A549 (cell line): ENCODE results near the gene INTS3. TPM values are rescaled to one million over a fixed set of nuclear protein-coding genes. Genes with fewer than 3 reads are reported as not detected.

ENCODE experiments used
- ATAC-seq, 2 experiments: fragments of 200-7000 bp in 1 of 2; fragments of >200 bp in 1 of 2; cut with Nextera tagmentation in 1 of 2; cut with Tn5 transposase in 1 of 2; 3 replicates each; pipeline versions ENCODE4 v1.8.0 to v1.9.1; 2018 to 2020; ENCODE audit warnings: mild to moderate bottlenecking in 1 of 2, moderate library complexity in 1 of 2
- CTCF ChIA-PET: fragments of 300-600 bp; sonication (Branson Sonifier 250); formaldehyde crosslinking; extraction: SDS; loops from one replicate; lab custom pipeline; 2021; ENCODE audit warnings: antibody characterized with exemption, inconsistent platforms; lab: Yijun Ruan, JAX
- POLR2A ChIA-PET: fragments of 350-600 bp; formaldehyde crosslinking; extraction: SDS; loops from one replicate; lab custom pipeline; 2021; ENCODE audit warnings: antibody characterized with exemption, inconsistent platforms; lab: Yijun Ruan, JAX
- DNase-seq, 2 experiments: peaks; one replicate each; pipeline versions ENCODE4 v3.0.0 to v3.0.0-alpha.2; 2011 to 2016; ENCODE audit warnings: low read depth in 1 of 2, low spot score in 1 of 2
- FAIRE-seq: peaks from 2 replicates; lab custom pipeline; 2011; peaks lifted over from hg19 to GRCh38; lab: Jason Lieb, UNC
- H3K27ac ChIP-seq, 2 experiments: fragments of >200 bp; sonication (Bioruptor Twin); formaldehyde crosslinking; 3 replicates each; pipeline ENCODE4 v1.5.1; 2016 to 2017
- H3K4me1 ChIP-seq: fragments of >200 bp; sonication (Bioruptor Twin); formaldehyde crosslinking; 3 replicates; pipeline ENCODE4 v1.6.1; 2016
- H3K4me2 ChIP-seq: fragments of >200 bp; sonication (Bioruptor Twin); formaldehyde crosslinking; 3 replicates; pipeline ENCODE4 v1.6.1; 2016
- H3K4me3 ChIP-seq: fragments of >200 bp; sonication (Bioruptor Twin); formaldehyde crosslinking; 3 replicates; pipeline ENCODE4 v1.5.1; 2016
- H3K9me3 ChIP-seq: fragments of >200 bp; sonication (Bioruptor Twin); formaldehyde crosslinking; 3 replicates; pipeline ENCODE4 v1.6.1; 2016
- CBX2 ChIP-seq: fragments of 200-600 bp; sonication (generic); IDR thresholded peaks from 2 replicates; pipeline ENCODE4 v1.6.1; 2016; ENCODE audit warnings: low read depth, mild to moderate bottlenecking, borderline replicate concordance
- CHD4 ChIP-seq: fragments of 200-600 bp; sonication (generic); IDR thresholded peaks from 2 replicates; pipeline ENCODE4 v1.6.1; 2016; ENCODE audit warnings: antibody characterized with exemption, mild to moderate bottlenecking, borderline replicate concordance
- EHMT2 ChIP-seq: fragments of 200-600 bp; sonication (generic); IDR thresholded peaks from 2 replicates; pipeline ENCODE4 v1.6.1; 2016; ENCODE audit warnings: antibody characterized with exemption, low read depth, mild to moderate bottlenecking, moderate library complexity
- FOSB ChIP-seq: fragments of 250-450 bp; sonication (Bioruptor Pico); IDR thresholded peaks from 2 replicates; pipeline ENCODE4 v1.5.0; 2020; ENCODE audit warnings: mild to moderate bottlenecking, moderate library complexity
- FOSL2 ChIP-seq, 2 experiments: fragments of 450-650 bp in 1 of 2; fragments of >200 bp in 1 of 2; sonication (Bioruptor Twin) in 1 of 2; formaldehyde crosslinking; IDR thresholded peaks; 2 replicates each; pipeline versions ENCODE4 v1.5.0 to v1.6.1; 2016 to 2020; ENCODE audit warnings: mild to moderate bottlenecking in 1 of 2, moderate library complexity in 1 of 2
- FOXS1 ChIP-seq: fragments of 250-450 bp; sonication (Bioruptor Pico); IDR thresholded peaks from 2 replicates; pipeline ENCODE4 v1.5.0; 2020; ENCODE audit warnings: mild to moderate bottlenecking, moderate library complexity
- HDAC2 ChIP-seq: fragments of 200-600 bp; sonication (generic); IDR thresholded peaks from 2 replicates; pipeline ENCODE4 v1.6.1; 2016
- HOXB13 ChIP-seq: fragments of 250-450 bp; sonication (Bioruptor Pico); IDR thresholded peaks from 2 replicates; pipeline ENCODE4 v1.5.0; 2020; ENCODE audit warnings: low read depth, mild to moderate bottlenecking, moderate library complexity
- HOXB5 ChIP-seq: fragments of 250-450 bp; sonication (Bioruptor Pico); IDR thresholded peaks from 2 replicates; pipeline ENCODE4 v1.5.0; 2020; ENCODE audit warnings: mild to moderate bottlenecking, moderate library complexity
- JUNB ChIP-seq: fragments of >200 bp; sonication (Bioruptor Twin); formaldehyde crosslinking; IDR thresholded peaks from 2 replicates; pipeline ENCODE4 v1.6.1; 2016
- MAFK ChIP-seq: fragments of 450-650 bp; IDR thresholded peaks from 2 replicates; pipeline ENCODE4 v1.6.1; 2014; ENCODE audit not compliant: partially characterized antibody
- NFE2L2 ChIP-seq: fragments of 150-350 bp; conservative IDR thresholded peaks from 2 replicates; pipeline ENCODE4 v1.6.1; 2014; ENCODE audit warnings: low read length
- RAD21 ChIP-seq, 2 experiments: fragments of >200 bp in 1 of 2; sonication (Bioruptor Twin) in 1 of 2; formaldehyde crosslinking in 1 of 2; IDR thresholded peaks in 1 of 2; conservative IDR thresholded peaks in 1 of 2; 2 replicates in 1 of 2; 3 replicates in 1 of 2; pipeline ENCODE4 v1.6.1; 2012 to 2018; ENCODE audit warnings: inconsistent platforms in 1 of 2
- RARB ChIP-seq: fragments of 250-450 bp; sonication (Bioruptor Pico); IDR thresholded peaks from 2 replicates; pipeline ENCODE4 v1.8.0; 2021; ENCODE audit warnings: mild to moderate bottlenecking, moderate library complexity
- RCOR1 ChIP-seq: fragments of 150-350 bp; IDR thresholded peaks from 2 replicates; pipeline ENCODE4 v1.6.1; 2014; ENCODE audit warnings: antibody characterized with exemption, low read length, low read depth
- RNF2 ChIP-seq: fragments of 200-600 bp; sonication (generic); IDR thresholded peaks from 2 replicates; pipeline ENCODE4 v1.6.1; 2016; ENCODE audit warnings: low read depth, mild to moderate bottlenecking, antibody characterized with exemption, moderate library complexity, borderline replicate concordance
- SMC3 ChIP-seq: fragments of >200 bp; sonication (Bioruptor Twin); formaldehyde crosslinking; IDR thresholded peaks from 3 replicates; pipeline ENCODE4 v1.6.1; 2018; ENCODE audit warnings: inconsistent platforms
- TFCP2L1 ChIP-seq: fragments of 250-450 bp; sonication (Bioruptor Pico); IDR thresholded peaks from 2 replicates; pipeline ENCODE4 v1.5.0; 2021; ENCODE audit warnings: mild to moderate bottlenecking
- TP53 ChIP-seq: fragments of 250-450 bp; sonication (Bioruptor Pico); IDR thresholded peaks from 2 replicates; pipeline ENCODE4 v1.5.0; 2021; ENCODE audit warnings: mild to moderate bottlenecking, moderate library complexity
- ZC3H11A ChIP-seq: fragments of 450-650 bp; IDR thresholded peaks from 2 replicates; pipeline ENCODE4 v1.6.1; 2014; ENCODE audit warnings: antibody characterized with exemption, mild to moderate bottlenecking
- WGBS: methylation state at CpG from one replicate; pipeline ENCODE4 v1.1.6; 2017; ENCODE audit errors: missing lambda C conversion rate; 5-methylcytosine and 5-hydroxymethylcytosine counted together
- polyA plus RNA-seq, 4 experiments: library from polyadenylated mRNA; depleted of rRNA in 3 of 4; stranded (reverse); fragments of >200 nt; fragmentation: RNase III in 1 of 4; extraction: RNeasy Plus Mini Kit Qiagen cat#74134 plus additional on column Dnase treatment in 1 of 4; gene quantifications; 2 replicates in 3 of 4; 3 replicates in 1 of 4; pipeline ENCODE4 v1.2.3, GENCODE V29; 2011 to 2017
- TF ChIP-seq, protein P1 (sequence below): fragments of >200 bp; sonication (Bioruptor Twin); formaldehyde crosslinking; IDR thresholded peaks from 3 replicates; pipeline ENCODE4 v1.5.1; 2016
- TF ChIP-seq, protein P2 (sequence below): IDR thresholded peaks from 2 replicates; pipeline ENCODE4 v1.6.1; 2012
- TF ChIP-seq, protein P3 (sequence below): IDR thresholded peaks from 2 replicates; pipeline ENCODE4 v1.6.1; 2012; ENCODE audit warnings: low read depth, borderline replicate concordance
- TF ChIP-seq, protein P4 (sequence below): fragments of 250-450 bp; sonication (Bioruptor Pico); IDR thresholded peaks from 2 replicates; pipeline ENCODE4 v1.5.0; 2021; ENCODE audit warnings: mild to moderate bottlenecking, moderate library complexity, borderline replicate concordance
- TF ChIP-seq, protein P5 (sequence below): fragments of 450-650 bp; IDR thresholded peaks from 2 replicates; pipeline ENCODE4 v1.6.1; 2014; ENCODE audit warnings: antibody characterized with exemption
- TF ChIP-seq, protein P6 (sequence below): fragments of >200 bp; sonication (Bioruptor Twin); formaldehyde crosslinking; IDR thresholded peaks from 3 replicates; pipeline ENCODE4 v1.6.1; 2016

INTS3 gene
- polyA plus RNA-seq, 2 of the 4 experiments (the other 2 are of a cell fraction), result 23.5 to 34.1 TPM

DNA sequence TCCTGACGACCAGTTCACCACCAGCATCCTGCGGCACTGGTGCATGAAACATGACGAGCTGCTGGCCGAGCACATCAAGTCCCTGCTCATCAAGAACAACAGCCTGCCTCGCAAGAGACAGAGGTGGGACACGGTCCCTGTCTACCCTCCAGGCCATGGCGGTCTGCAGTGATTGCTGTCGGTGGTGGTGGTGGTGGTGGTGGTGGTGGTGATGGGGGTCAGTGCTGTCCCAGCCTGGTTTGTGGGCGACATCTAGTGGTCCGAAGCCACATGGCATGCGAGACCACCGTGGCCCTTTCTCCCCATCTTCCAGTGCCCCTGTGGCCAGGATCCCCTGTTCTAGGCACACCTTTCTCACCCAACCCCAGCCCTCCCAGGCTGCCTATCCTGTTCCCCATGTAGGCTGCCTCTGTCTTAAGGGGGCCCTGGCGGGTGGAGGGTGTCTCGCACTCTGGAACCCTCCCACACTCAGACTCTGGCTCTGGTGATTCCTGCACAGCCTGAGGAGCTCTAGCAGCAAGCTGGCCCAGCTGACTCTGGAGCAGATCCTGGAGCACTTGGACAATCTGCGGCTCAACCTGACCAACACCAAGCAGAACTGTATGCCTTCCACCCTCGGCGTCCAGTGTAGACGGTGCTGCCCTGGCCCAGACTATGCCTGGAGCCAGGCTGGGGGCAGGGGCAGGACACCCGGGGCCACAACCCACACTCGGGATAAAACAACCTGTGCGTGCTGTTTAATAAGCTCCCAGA, 44.2 kb downstream of the INTS3 start:
- Histone ChIP-seq H3K4me1 (peaks cover 5% of the 10 kb centered on the region; the same call in 1 of the 3 replicates), H3K27ac (no peak overlapping the region), H3K9me3 (no peaks in the 10 kb centered on the region), H3K4me2 (no peak overlapping the region), H3K4me3 (no peak overlapping the region)
- ChIA-PET POLR2A (no interaction called here), CTCF (interaction anchor here (0.7 to 11.0 kb wide), 25 partner anchors 9 to 1190 kb away, joined by 3 to 92 read pairs (median 4); partner anchors contain the start of genes NPR1, PYGO2 and RAB13)
- DNase-seq, result peak; percentile 25 to 37
- TF ChIP-seq RAD21 (conservative IDR thresholded peaks at IDR 0.05 in 1 of 2, IDR thresholded peaks at IDR 0.05 in 1 of 2) (peak; percentile 69 to 73), HDAC2 (no peak), RNF2 (no peak), RCOR1 (no peak), FOSB (no peak), TP53 (CRISPR knock-in tag) (no peak), NFE2L2 (no peak), SMC3 (peak; percentile 42; the same call in 2 of the 3 replicates), CBX2 (no peak), HOXB13 (CRISPR knock-in tag) (no peak)
- TF ChIP-seq, protein P1, sequence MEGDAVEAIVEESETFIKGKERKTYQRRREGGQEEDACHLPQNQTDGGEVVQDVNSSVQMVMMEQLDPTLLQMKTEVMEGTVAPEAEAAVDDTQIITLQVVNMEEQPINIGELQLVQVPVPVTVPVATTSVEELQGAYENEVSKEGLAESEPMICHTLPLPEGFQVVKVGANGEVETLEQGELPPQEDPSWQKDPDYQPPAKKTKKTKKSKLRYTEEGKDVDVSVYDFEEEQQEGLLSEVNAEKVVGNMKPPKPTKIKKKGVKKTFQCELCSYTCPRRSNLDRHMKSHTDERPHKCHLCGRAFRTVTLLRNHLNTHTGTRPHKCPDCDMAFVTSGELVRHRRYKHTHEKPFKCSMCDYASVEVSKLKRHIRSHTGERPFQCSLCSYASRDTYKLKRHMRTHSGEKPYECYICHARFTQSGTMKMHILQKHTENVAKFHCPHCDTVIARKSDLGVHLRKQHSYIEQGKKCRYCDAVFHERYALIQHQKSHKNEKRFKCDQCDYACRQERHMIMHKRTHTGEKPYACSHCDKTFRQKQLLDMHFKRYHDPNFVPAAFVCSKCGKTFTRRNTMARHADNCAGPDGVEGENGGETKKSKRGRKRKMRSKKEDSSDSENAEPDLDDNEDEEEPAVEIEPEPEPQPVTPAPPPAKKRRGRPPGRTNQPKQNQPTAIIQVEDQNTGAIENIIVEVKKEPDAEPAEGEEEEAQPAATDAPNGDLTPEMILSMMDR, result peak; percentile 52
- TF ChIP-seq, protein P2, sequence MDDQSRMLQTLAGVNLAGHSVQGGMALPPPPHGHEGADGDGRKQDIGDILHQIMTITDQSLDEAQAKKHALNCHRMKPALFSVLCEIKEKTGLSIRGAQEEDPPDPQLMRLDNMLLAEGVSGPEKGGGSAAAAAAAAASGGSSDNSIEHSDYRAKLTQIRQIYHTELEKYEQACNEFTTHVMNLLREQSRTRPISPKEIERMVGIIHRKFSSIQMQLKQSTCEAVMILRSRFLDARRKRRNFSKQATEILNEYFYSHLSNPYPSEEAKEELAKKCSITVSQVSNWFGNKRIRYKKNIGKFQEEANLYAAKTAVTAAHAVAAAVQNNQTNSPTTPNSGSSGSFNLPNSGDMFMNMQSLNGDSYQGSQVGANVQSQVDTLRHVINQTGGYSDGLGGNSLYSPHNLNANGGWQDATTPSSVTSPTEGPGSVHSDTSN, result no peak
- peak in 1 of 2 experiments; percentile 68; a peak in 3 of 6 replicates for ATAC-seq
- 74% methylated on average over 19 of the region's 21 CpGs for WGBS
- FAIRE-seq, result no peak

DNA sequence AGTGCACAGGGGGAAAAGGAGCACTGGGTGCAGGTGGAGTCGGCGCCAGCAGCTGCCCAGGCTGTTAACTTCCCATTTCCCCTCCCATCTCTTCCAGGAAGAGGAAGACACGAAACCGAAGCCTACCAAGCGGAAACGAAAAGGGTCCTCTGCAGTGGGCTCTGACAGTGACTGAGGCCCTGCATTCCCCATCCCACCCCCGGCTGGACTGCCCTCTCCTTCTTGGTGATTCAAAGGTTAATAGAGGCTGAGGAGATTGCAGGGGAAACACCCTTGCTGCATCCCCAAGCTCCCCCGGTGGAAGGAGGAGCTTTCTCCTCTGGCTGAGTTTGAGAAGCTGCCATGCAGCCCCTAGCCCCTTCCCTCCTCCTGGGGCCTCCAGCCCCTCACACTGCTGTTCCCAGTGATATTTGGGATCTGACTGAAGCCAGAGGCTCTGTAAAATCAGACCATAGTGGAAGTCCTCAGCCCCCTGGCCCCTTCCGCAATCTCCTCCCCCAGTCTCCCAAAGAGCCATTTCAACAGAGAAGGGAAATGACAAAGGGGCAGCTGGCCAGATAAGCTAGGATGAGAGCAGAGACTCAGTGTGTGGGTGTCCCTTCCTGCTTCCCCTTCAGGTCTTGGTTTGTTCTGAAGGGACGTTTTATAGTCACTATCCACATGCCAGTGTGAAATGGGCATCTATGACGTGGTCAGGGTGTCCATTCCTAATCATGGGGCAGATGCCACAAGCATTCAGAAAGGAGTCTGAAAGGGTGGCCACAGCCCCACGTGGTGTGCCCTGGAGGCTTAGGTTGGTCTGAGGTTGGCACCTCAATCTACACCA, 45.5 kb downstream of the INTS3 start:
- ATAC-seq (no peak), DNase-seq (no peak), FAIRE-seq (no peak)
- CTCF ChIA-PET, result interaction anchor here (0.7 to 11.0 kb wide), 21 partner anchors 8 to 1188 kb away, joined by 3 to 92 read pairs (median 5); partner anchors contain the start of genes DENND4B, NPR1 and PYGO2
- Histone ChIP-seq H3K9me3 (no peaks in the 10 kb centered on the region), H3K4me1 (peaks cover 5% of the 10 kb centered on the region; the same call in 1 of the 3 replicates), H3K4me3 (no peak overlapping the region), H3K4me2 (no peak overlapping the region), H3K27ac (no peak overlapping the region)
- POLR2A ChIA-PET, result no interaction called here
- TF ChIP-seq TFCP2L1 (no peak), FOSB (no peak), HOXB5 (CRISPR knock-in tag) (no peak), NFE2L2 (no peak), ZC3H11A (no peak), CHD4 (no peak), RAD21 (conservative IDR thresholded peaks at IDR 0.05 in 1 of 2, IDR thresholded peaks at IDR 0.05 in 1 of 2) (no peak), JUNB (no peak), FOXS1 (CRISPR knock-in tag) (no peak), MAFK (no peak), RARB (CRISPR knock-in tag) (no peak), EHMT2 (no peak), FOSL2 (IDR thresholded peaks at IDR 0.05) (no peak), FOSL2 (CRISPR knock-in tag; IDR thresholded peaks at IDR 0.05) (no peak)
- TF ChIP-seq, protein P3, sequence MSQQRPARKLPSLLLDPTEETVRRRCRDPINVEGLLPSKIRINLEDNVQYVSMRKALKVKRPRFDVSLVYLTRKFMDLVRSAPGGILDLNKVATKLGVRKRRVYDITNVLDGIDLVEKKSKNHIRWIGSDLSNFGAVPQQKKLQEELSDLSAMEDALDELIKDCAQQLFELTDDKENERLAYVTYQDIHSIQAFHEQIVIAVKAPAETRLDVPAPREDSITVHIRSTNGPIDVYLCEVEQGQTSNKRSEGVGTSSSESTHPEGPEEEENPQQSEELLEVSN, result no peak
- TF ChIP-seq, protein P4, sequence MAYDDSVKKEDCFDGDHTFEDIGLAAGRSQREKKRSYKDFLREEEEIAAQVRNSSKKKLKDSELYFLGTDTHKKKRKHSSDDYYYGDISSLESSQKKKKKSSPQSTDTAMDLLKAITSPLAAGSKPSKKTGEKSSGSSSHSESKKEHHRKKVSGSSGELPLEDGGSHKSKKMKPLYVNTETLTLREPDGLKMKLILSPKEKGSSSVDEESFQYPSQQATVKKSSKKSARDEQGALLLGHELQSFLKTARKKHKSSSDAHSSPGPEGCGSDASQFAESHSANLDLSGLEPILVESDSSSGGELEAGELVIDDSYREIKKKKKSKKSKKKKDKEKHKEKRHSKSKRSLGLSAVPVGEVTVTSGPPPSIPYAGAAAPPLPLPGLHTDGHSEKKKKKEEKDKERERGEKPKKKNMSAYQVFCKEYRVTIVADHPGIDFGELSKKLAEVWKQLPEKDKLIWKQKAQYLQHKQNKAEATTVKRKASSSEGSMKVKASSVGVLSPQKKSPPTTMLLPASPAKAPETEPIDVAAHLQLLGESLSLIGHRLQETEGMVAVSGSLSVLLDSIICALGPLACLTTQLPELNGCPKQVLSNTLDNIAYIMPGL (CRISPR knock-in tag), result no peak
- TF ChIP-seq, protein P5, sequence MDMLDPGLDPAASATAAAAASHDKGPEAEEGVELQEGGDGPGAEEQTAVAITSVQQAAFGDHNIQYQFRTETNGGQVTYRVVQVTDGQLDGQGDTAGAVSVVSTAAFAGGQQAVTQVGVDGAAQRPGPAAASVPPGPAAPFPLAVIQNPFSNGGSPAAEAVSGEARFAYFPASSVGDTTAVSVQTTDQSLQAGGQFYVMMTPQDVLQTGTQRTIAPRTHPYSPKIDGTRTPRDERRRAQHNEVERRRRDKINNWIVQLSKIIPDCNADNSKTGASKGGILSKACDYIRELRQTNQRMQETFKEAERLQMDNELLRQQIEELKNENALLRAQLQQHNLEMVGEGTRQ, result no peak
- TF ChIP-seq, protein P6, sequence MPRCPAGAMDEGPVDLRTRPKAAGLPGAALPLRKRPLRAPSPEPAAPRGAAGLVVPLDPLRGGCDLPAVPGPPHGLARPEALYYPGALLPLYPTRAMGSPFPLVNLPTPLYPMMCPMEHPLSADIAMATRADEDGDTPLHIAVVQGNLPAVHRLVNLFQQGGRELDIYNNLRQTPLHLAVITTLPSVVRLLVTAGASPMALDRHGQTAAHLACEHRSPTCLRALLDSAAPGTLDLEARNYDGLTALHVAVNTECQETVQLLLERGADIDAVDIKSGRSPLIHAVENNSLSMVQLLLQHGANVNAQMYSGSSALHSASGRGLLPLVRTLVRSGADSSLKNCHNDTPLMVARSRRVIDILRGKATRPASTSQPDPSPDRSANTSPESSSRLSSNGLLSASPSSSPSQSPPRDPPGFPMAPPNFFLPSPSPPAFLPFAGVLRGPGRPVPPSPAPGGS, result no peak
- 84% methylated on average over 11 of the region's 12 CpGs for WGBS
